Measurements from ENCODE around the gene IFT88. TPM values are rescaled to one million over a fixed set of nuclear protein-coding genes. Genes with fewer than 3 reads are reported as not detected.
"Not testable (repeated sequence)": the region's sequence is repeated elsewhere in the genome, so short reads cannot be mapped to it uniquely, and the experiment has no call there.

IFT88 gene
- total RNA-seq, 1 experiment from 2014 or later = 12.1 TPM

GRCh38 chr13:20679879-20680278 is 112.9 kb downstream of the IFT88 start:
- ChIA-PET CTCF (no interaction called here), POLR2A (no interaction called here)
- no peaks in the 10 kb centered on the region for H3K27me3 Mint-ChIP-seq (ENCODE audit: insufficient read depth, unreplicated experiment)

GRCh38 chr13:20680416-20681080 is 113.6 kb downstream of the IFT88 start:
- Histone ChIP-seq H3K36me3 (ENCODE audit: control insufficient read depth, insufficient read depth, low read length) (no peaks in the 10 kb centered on the region; the same call in 1 of the 2 replicates), H3K27me3 (replicated peaks; ENCODE audit: control insufficient read depth, insufficient read depth, low read length) (no peaks in the 10 kb centered on the region), H3K4me1 (no peaks in the 10 kb centered on the region), H3K9me3 (no peaks in the 10 kb centered on the region), H3K4me3 (ENCODE audit: low read depth, low read length) (no peak overlapping the region)
- no peaks in the 10 kb centered on the region for H3K36me3 Mint-ChIP-seq (ENCODE audit: insufficient read depth, unreplicated experiment)
- no peak for DNase-seq
- no peaks in the 10 kb centered on the region for H3K27me3 Mint-ChIP-seq (ENCODE audit: insufficient read depth, unreplicated experiment)
- ChIA-PET POLR2A (no interaction called here), CTCF (no interaction called here)
- no peak for TF ChIP-seq CTCF (IDR thresholded peaks at IDR 0.05; ENCODE audit: insufficient read depth in 1 of 2, low read depth in 1 of 2, low read length in 1 of 2, severe bottlenecking in 1 of 2, unreplicated experiment in 1 of 2)
- H3K27ac Mint-ChIP-seq (ENCODE audit: unreplicated experiment) = no peak overlapping the region
- no TSS peak for BruUV-seq (replicated peaks)
- H3K4me3 Mint-ChIP-seq (ENCODE audit: unreplicated experiment) = no peak overlapping the region
- no peaks in the 10 kb centered on the region for H3K9me3 Mint-ChIP-seq (ENCODE audit: unreplicated experiment)
- intact Hi-C loops (cut with micrococcal nuclease; ENCODE audit: unreplicated experiment) = no loop called here
- H3K4me1 Mint-ChIP-seq (ENCODE audit: low read depth, unreplicated experiment) = no peaks in the 10 kb centered on the region

More at GRCh38 chr13:20679879-20680278, 112.9 kb downstream of the IFT88 start:
- BruUV-seq (replicated peaks) = no TSS peak
- Histone ChIP-seq H3K36me3 (ENCODE audit: control insufficient read depth, insufficient read depth, low read length) (no peaks in the 10 kb centered on the region; the same call in 1 of the 2 replicates), H3K4me3 (ENCODE audit: low read depth, low read length) (no peak overlapping the region), H3K9me3 (no peaks in the 10 kb centered on the region), H3K4me1 (no peaks in the 10 kb centered on the region), H3K27me3 (replicated peaks; ENCODE audit: control insufficient read depth, insufficient read depth, low read length) (no peaks in the 10 kb centered on the region)
- TF ChIP-seq CTCF (IDR thresholded peaks at IDR 0.05; ENCODE audit: insufficient read depth in 1 of 2, low read depth in 1 of 2, low read length in 1 of 2, severe bottlenecking in 1 of 2, unreplicated experiment in 1 of 2) = no peak
- DNase-seq = no peak
- no peak overlapping the region for H3K4me3 Mint-ChIP-seq (ENCODE audit: unreplicated experiment)
- no peak overlapping the region for H3K27ac Mint-ChIP-seq (ENCODE audit: unreplicated experiment)
- no peaks in the 10 kb centered on the region for H3K4me1 Mint-ChIP-seq (ENCODE audit: low read depth, unreplicated experiment)
- intact Hi-C loops (cut with micrococcal nuclease; ENCODE audit: unreplicated experiment) = no loop called here
- H3K9me3 Mint-ChIP-seq (ENCODE audit: unreplicated experiment) = no peaks in the 10 kb centered on the region
- H3K36me3 Mint-ChIP-seq (ENCODE audit: insufficient read depth, unreplicated experiment) = no peaks in the 10 kb centered on the region

- H3K36me3 Mint-ChIP-seq (ENCODE audit: insufficient read depth, unreplicated experiment); POLR2A ChIA-PET; CTCF ChIA-PET; H3K9me3 ChIP-seq; BruUV-seq (replicated peaks); H3K4me1 Mint-ChIP-seq (ENCODE audit: low read depth, unreplicated experiment); H3K4me3 ChIP-seq (ENCODE audit: low read depth, low read length); H3K27me3 ChIP-seq (replicated peaks; ENCODE audit: control insufficient read depth, insufficient read depth, low read length); H3K9me3 Mint-ChIP-seq (ENCODE audit: unreplicated experiment); intact Hi-C loops (cut with micrococcal nuclease; ENCODE audit: unreplicated experiment); DNase-seq; H3K27ac Mint-ChIP-seq (ENCODE audit: unreplicated experiment); H3K27me3 Mint-ChIP-seq (ENCODE audit: insufficient read depth, unreplicated experiment); H3K4me3 Mint-ChIP-seq (ENCODE audit: unreplicated experiment); H3K36me3 ChIP-seq (ENCODE audit: control insufficient read depth, insufficient read depth, low read length); H3K4me1 ChIP-seq: not testable (repeated sequence)
These were observed 114.5 kb downstream of the IFT88 start for GRCh38 chr13:20681481-20681880.

Data from Caco-2 (cell line).